ENCODE measurements around the gene TPSB2. TPM values are rescaled to one million over a fixed set of nuclear protein-coding genes. Genes with fewer than 3 reads are reported as not detected.

The TPSB2 gene
- total and polyA plus RNA-seq, 9 of the 15 experiments (the other 6 are each of a cell fraction or from before 2014, with no cell fraction given): 0.18 TPM; not detected in 8

DNA sequence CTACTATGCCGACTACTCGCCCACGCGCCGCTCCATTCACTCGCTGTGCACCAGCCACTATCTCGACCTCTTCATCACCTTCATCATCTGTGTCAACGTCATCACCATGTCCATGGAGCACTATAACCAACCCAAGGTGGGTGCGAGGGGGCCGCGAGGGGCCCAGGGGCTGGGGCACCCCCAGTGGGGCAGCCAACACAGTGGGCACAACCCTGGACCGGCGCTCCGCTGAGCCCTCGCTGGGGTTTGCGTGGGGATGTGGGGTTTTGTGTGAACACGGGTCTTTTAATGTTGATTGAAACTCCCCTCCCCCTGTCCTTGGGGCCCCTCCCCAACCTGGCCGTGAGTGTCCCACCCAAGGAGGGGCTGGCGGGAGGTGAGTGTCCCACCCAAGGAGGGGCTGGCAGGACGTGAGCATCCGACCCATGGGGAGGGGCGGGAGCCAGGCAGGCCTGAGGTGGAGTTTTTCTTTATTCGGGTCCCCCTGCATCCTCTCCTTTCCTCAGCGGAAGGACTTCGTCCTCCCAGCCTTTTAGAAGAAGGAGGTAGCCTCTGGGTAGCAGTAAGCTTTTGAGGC lies 16.1 kb downstream of the TPSB2 start:
- Histone ChIP-seq H4K20me1 (replicated peaks; ENCODE audit: control insufficient read depth, insufficient read depth, low read length) (peaks cover 7% of the 10 kb centered on the region), H3K4me3 (no peak overlapping the region), H3K36me3 (ENCODE audit: control insufficient read depth, insufficient read depth, low read length) (no peaks in the 10 kb centered on the region), H3K27me3 (ENCODE audit: control insufficient read depth in 2 of 2, insufficient read depth in 2 of 2, low read length in 2 of 2) (peaks cover 33 to 88% of the 10 kb centered on the region in 2 experiments; a peak in 4 of 5 replicates), H3K4me1 (replicated peaks in 1 of 2; ENCODE audit: control insufficient read depth in 2 of 2, insufficient read depth in 2 of 2, low read length in 2 of 2) (peaks cover 0 to 64% of the 10 kb centered on the region in 2 experiments; a peak in 2 of 5 replicates), H3K9ac (ENCODE audit: insufficient read depth in 1 of 2, low read depth in 2 of 2, low read length in 2 of 2) (no peak overlapping the region), H3K9me3 (replicated peaks; ENCODE audit: control insufficient read depth, insufficient read depth, low read depth, low read length) (no peaks in the 10 kb centered on the region), H3K9me1 (ENCODE audit: control insufficient read depth, insufficient read depth, low read length) (no peaks in the 10 kb centered on the region), H3K4me2 (ENCODE audit: insufficient read depth, low read length) (no peak overlapping the region), H3K79me2 (ENCODE audit: control insufficient read depth, insufficient read depth, low read length) (no peaks in the 10 kb centered on the region), H2AFZ (ENCODE audit: low read depth, low read length) (no peak overlapping the region), H3K27ac (ENCODE audit: extremely low read depth, low read depth, low read length) (no peak overlapping the region)
- TF ChIP-seq ZNF785 (CRISPR knock-in tag; IDR thresholded peaks at IDR 0.05) (no peak), SIN3B (IDR thresholded peaks at IDR 0.05; ENCODE audit: low read depth) (no peak), PHB (CRISPR knock-in tag; IDR thresholded peaks at IDR 0.05) (no peak), EGR1 (conservative IDR thresholded peaks at IDR 0.05) (peak; percentile 55), ILK (tag; IDR thresholded peaks at IDR 0.05; ENCODE audit: borderline replicate concordance, low read depth) (no peak)
- ATAC-seq: no peak
- no peak for FAIRE-seq
- WGBS (ENCODE audit: insufficient coverage, low coverage, missing lambda C conversion rate): 2% methylated on average over 15 of the region's 25 CpGs
- POLR2A ChIA-PET: no interaction called here
- intact Hi-C loops (cut with micrococcal nuclease): no loop called here
- no TSS peak for BruUV-seq (replicated peaks)
- in situ Hi-C loops (cut with MboI): no loop called here
- DNase-seq (ENCODE audit: extremely low read depth in 1 of 4, low spot score in 3 of 4): no peak
- CTCF ChIA-PET (ENCODE audit: low intra/inter-chr PET ratio): no interaction called here

DNA sequence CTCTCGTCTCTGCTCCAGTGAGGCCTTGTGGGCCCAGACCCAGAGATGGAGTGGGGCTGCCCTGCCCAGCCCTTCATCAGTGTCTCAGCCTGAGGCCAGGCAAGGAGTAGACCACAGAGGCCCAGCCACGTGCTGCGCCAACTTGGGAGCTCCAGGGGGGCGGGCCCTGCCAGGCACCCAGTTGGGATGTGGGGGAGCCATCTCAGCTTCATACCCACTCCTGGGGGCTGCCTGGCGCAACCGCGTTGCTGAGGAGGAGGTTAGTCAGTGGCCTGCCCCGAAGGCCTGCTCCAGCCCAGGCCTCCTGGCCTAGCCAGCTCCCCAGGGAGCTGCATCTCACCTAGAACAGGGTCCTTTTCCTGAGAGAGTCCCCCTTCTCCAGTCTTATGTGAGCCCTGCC lies 16.8 kb downstream of the TPSB2 start:
- intact Hi-C loops (cut with micrococcal nuclease): no loop called here
- H3K79me2 ChIP-seq (ENCODE audit: control insufficient read depth, insufficient read depth, low read length): no peaks in the 10 kb centered on the region
- H2AFZ ChIP-seq (ENCODE audit: low read depth, low read length): no peak overlapping the region
- H3K9me3 ChIP-seq (replicated peaks; ENCODE audit: control insufficient read depth, insufficient read depth, low read depth, low read length): no peaks in the 10 kb centered on the region
- H3K27me3 ChIP-seq (ENCODE audit: control insufficient read depth in 2 of 2, insufficient read depth in 2 of 2, low read length in 2 of 2): peaks cover 32 to 91% of the 10 kb centered on the region in 2 experiments; a peak in 4 of 5 replicates
- DNase-seq (ENCODE audit: extremely low read depth in 1 of 4, low spot score in 3 of 4) (no peak), ATAC-seq (no peak), FAIRE-seq (no peak)
- H3K9me1 ChIP-seq (ENCODE audit: control insufficient read depth, insufficient read depth, low read length): no peaks in the 10 kb centered on the region
- POLR2A ChIA-PET: no interaction called here
- BruUV-seq (replicated peaks): no TSS peak
- H3K4me3 ChIP-seq: no peak overlapping the region
- peaks cover 0 to 70% of the 10 kb centered on the region in 2 experiments; a peak in 2 of 5 replicates for H3K4me1 ChIP-seq (replicated peaks in 1 of 2; ENCODE audit: control insufficient read depth in 2 of 2, insufficient read depth in 2 of 2, low read length in 2 of 2)
- H3K36me3 ChIP-seq (ENCODE audit: control insufficient read depth, insufficient read depth, low read length): no peaks in the 10 kb centered on the region
- peaks cover 7% of the 10 kb centered on the region for H4K20me1 ChIP-seq (replicated peaks; ENCODE audit: control insufficient read depth, insufficient read depth, low read length)
- in situ Hi-C loops (cut with MboI): no loop called here
- WGBS (ENCODE audit: insufficient coverage, low coverage, missing lambda C conversion rate): 2% methylated on average over 8 of the region's 8 CpGs
- no peak overlapping the region for H3K4me2 ChIP-seq (ENCODE audit: insufficient read depth, low read length)
- no peak overlapping the region for H3K27ac ChIP-seq (ENCODE audit: extremely low read depth, low read depth, low read length)
- H3K9ac ChIP-seq (ENCODE audit: insufficient read depth in 1 of 2, low read depth in 2 of 2, low read length in 2 of 2): no peak overlapping the region; a peak in 1 of 4 replicates
- CTCF ChIA-PET (ENCODE audit: low intra/inter-chr PET ratio): no interaction called here
- TF ChIP-seq, protein P1, sequence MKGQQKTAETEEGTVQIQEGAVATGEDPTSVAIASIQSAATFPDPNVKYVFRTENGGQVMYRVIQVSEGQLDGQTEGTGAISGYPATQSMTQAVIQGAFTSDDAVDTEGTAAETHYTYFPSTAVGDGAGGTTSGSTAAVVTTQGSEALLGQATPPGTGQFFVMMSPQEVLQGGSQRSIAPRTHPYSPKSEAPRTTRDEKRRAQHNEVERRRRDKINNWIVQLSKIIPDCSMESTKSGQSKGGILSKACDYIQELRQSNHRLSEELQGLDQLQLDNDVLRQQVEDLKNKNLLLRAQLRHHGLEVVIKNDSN (CRISPR knock-in tag; IDR thresholded peaks at IDR 0.05): no peak
- TF ChIP-seq, protein P2, sequence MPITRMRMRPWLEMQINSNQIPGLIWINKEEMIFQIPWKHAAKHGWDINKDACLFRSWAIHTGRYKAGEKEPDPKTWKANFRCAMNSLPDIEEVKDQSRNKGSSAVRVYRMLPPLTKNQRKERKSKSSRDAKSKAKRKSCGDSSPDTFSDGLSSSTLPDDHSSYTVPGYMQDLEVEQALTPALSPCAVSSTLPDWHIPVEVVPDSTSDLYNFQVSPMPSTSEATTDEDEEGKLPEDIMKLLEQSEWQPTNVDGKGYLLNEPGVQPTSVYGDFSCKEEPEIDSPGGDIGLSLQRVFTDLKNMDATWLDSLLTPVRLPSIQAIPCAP (CRISPR knock-in tag; IDR thresholded peaks at IDR 0.05; ENCODE audit: borderline replicate concordance): no peak
- no peak for TF ChIP-seq HMG20B (CRISPR knock-in tag; IDR thresholded peaks at IDR 0.05)
- TF ChIP-seq ZNF764 (CRISPR knock-in tag; IDR thresholded peaks at IDR 0.05; ENCODE audit: low read depth): no peak
- no peak for TF ChIP-seq NR2C1 (IDR thresholded peaks at IDR 0.05)
- no peak for TF ChIP-seq NR2C1 (tag; IDR thresholded peaks at IDR 0.05)
- TF ChIP-seq, protein P3, sequence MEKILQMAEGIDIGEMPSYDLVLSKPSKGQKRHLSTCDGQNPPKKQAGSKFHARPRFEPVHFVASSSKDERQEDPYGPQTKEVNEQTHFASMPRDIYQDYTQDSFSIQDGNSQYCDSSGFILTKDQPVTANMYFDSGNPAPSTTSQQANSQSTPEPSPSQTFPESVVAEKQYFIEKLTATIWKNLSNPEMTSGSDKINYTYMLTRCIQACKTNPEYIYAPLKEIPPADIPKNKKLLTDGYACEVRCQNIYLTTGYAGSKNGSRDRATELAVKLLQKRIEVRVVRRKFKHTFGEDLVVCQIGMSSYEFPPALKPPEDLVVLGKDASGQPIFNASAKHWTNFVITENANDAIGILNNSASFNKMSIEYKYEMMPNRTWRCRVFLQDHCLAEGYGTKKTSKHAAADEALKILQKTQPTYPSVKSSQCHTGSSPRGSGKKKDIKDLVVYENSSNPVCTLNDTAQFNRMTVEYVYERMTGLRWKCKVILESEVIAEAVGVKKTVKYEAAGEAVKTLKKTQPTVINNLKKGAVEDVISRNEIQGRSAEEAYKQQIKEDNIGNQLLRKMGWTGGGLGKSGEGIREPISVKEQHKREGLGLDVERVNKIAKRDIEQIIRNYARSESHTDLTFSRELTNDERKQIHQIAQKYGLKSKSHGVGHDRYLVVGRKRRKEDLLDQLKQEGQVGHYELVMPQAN (IDR thresholded peaks at IDR 0.05; ENCODE audit: borderline replicate concordance): no peak
- TF ChIP-seq L3MBTL2 (IDR thresholded peaks at IDR 0.05): no peak

All from K562 (cell line).